OCI-LY1 (cell line): ENCODE measurements around the gene MBNL2.

Experiments
- EZH2 ChIP-seq: fragments of 200-600 bp; sonication (generic), shearing (Covaris generic); IDR thresholded peaks from 2 replicates; pipeline ENCODE4 v1.8.0; 2017; ENCODE audit warnings: borderline replicate concordance, mixed run types, mild to moderate bottlenecking, antibody characterized with exemption, low read length, moderate library complexity, mixed read lengths
- TF ChIP-seq, protein P1 (sequence below): fragments of 200-600 bp; sonication (generic), shearing (Covaris generic); IDR thresholded peaks from 2 replicates; pipeline ENCODE4 v1.5.1; 2017; ENCODE audit warnings: mild to moderate bottlenecking, antibody characterized with exemption, low read length, moderate library complexity, mixed read lengths

DNA sequence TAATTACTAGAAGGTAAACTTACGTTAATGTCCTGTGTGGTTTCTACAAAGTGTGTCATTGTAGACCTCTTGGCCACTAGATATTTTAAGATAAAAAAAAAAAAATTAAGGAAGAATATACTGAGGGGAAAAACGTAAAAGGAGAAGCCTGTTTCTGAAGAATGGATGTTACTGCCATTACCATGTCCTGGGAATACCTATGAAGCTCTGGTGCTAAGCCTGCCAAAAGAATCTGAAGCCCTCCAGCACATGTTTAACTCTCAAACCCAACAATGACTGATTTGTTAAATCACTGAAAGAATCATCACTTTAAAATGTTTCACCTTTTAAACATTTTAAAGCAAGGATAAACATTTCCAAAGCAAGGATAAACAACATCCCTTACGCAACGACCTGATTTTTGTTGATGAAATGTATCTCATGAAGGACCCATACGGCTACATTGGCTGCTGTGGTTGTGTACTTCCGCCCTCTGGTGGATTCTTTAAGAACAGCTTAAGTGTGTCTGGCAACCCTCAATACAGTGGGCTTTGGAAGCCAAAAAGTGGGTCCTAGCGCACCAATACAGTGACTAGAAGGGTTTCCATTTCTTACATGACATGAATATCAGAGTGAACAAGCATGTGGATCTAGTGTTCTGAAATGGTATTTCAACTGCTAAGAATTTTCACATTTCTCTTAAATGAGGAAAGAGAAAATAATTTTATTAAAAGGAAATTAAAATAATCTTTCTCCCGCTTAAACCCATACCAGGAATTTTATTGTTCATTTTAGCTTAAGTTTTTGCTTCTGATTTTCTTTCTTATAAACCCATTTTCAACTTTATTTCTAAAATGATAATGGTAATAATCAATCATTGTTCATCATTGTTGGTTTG is 137.3 kb downstream of the MBNL2 start:
- TF ChIP-seq, protein P1, sequence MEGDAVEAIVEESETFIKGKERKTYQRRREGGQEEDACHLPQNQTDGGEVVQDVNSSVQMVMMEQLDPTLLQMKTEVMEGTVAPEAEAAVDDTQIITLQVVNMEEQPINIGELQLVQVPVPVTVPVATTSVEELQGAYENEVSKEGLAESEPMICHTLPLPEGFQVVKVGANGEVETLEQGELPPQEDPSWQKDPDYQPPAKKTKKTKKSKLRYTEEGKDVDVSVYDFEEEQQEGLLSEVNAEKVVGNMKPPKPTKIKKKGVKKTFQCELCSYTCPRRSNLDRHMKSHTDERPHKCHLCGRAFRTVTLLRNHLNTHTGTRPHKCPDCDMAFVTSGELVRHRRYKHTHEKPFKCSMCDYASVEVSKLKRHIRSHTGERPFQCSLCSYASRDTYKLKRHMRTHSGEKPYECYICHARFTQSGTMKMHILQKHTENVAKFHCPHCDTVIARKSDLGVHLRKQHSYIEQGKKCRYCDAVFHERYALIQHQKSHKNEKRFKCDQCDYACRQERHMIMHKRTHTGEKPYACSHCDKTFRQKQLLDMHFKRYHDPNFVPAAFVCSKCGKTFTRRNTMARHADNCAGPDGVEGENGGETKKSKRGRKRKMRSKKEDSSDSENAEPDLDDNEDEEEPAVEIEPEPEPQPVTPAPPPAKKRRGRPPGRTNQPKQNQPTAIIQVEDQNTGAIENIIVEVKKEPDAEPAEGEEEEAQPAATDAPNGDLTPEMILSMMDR = peak; percentile 99
- no peak for TF ChIP-seq EZH2
